HEK293T (cell line): ENCODE data around the gene PLA2G2A.

ENCODE experiments used
- CTCF ChIA-PET: fragments of 350-600 bp; formaldehyde crosslinking; extraction: SDS; loops from one replicate; lab custom pipeline; 2021; ENCODE audit warnings: antibody characterized with exemption, inconsistent platforms; lab: Yijun Ruan, JAX
- POLR2A ChIA-PET: fragments of 350-600 bp; formaldehyde crosslinking; extraction: SDS; loops from one replicate; lab custom pipeline; 2020; ENCODE audit warnings: antibody characterized with exemption, inconsistent platforms; lab: Yijun Ruan, JAX
- DNase-seq: peaks from one replicate; pipeline ENCODE4 v3.0.0; 2012; ENCODE audit warnings: mixed read lengths; ENCODE audit errors: extremely low spot score
- ARNT ChIP-seq: fragments of 450-650 bp; IDR thresholded peaks from 2 replicates; pipeline ENCODE4 v1.6.1; 2017; ENCODE audit warnings: mild to moderate bottlenecking
- BHLHE40 ChIP-seq: fragments of 450-650 bp; IDR thresholded peaks from 2 replicates; pipeline ENCODE4 v1.6.1; 2016; ENCODE audit warnings: mild to moderate bottlenecking, moderate library complexity, borderline replicate concordance
- CTBP1 ChIP-seq: fragments of 450-650 bp; IDR thresholded peaks from 2 replicates; pipeline ENCODE4 v1.6.1; 2016; ENCODE audit warnings: borderline replicate concordance
- ELF4 ChIP-seq: fragments of 450-650 bp; IDR thresholded peaks from 2 replicates; pipeline ENCODE4 v1.6.1; 2017; ENCODE audit warnings: antibody characterized with exemption
- FOXA1 ChIP-seq: fragments of 450-650 bp; IDR thresholded peaks from 2 replicates; pipeline ENCODE4 v1.6.1; 2016; ENCODE audit warnings: mild to moderate bottlenecking
- FOXK2 ChIP-seq: fragments of 450-650 bp; IDR thresholded peaks from 2 replicates; pipeline ENCODE4 v1.6.1; 2016; ENCODE audit warnings: mild to moderate bottlenecking
- FOXM1 ChIP-seq: fragments of 450-650 bp; IDR thresholded peaks from 2 replicates; pipeline ENCODE4 v1.6.1; 2017; ENCODE audit warnings: mild to moderate bottlenecking, borderline replicate concordance
- HDGF ChIP-seq: fragments of 450-650 bp; IDR thresholded peaks from 2 replicates; pipeline ENCODE4 v1.6.1; 2017; ENCODE audit warnings: antibody characterized with exemption, borderline replicate concordance
- L3MBTL2 ChIP-seq: fragments of 450-650 bp; conservative IDR thresholded peaks from 2 replicates; pipeline ENCODE4 v1.6.1; 2016; ENCODE audit warnings: mild to moderate bottlenecking
- LEF1 ChIP-seq: fragments of 450-650 bp; IDR thresholded peaks from 2 replicates; pipeline ENCODE4 v1.6.1; 2017; ENCODE audit warnings: mild to moderate bottlenecking, borderline replicate concordance
- NFRKB ChIP-seq: fragments of 450-650 bp; IDR thresholded peaks from 2 replicates; pipeline ENCODE4 v1.6.1; 2016; ENCODE audit warnings: mild to moderate bottlenecking, moderate library complexity
- SP1 ChIP-seq: fragments of 450-650 bp; IDR thresholded peaks from 2 replicates; pipeline ENCODE4 v1.6.1; 2017
- SUZ12 ChIP-seq: fragments of 450-650 bp; IDR thresholded peaks from 2 replicates; pipeline ENCODE4 v1.6.1; 2016; ENCODE audit warnings: mild to moderate bottlenecking
- TARDBP ChIP-seq: fragments of 450-650 bp; IDR thresholded peaks from 2 replicates; pipeline ENCODE4 v1.6.1; 2016
- ZNF384 ChIP-seq: fragments of 450-650 bp; IDR thresholded peaks from 2 replicates; pipeline ENCODE4 v1.6.1; 2016
- TF ChIP-seq, protein P1 (sequence below): fragments of 450-650 bp; IDR thresholded peaks from 2 replicates; pipeline ENCODE4 v1.6.1; 2016

Gene PLA2G2A

GRCh38 chr1:19974822-19975416 is 4.5 kb downstream of the PLA2G2A start:
- POLR2A ChIA-PET: no interaction called here

DNA sequence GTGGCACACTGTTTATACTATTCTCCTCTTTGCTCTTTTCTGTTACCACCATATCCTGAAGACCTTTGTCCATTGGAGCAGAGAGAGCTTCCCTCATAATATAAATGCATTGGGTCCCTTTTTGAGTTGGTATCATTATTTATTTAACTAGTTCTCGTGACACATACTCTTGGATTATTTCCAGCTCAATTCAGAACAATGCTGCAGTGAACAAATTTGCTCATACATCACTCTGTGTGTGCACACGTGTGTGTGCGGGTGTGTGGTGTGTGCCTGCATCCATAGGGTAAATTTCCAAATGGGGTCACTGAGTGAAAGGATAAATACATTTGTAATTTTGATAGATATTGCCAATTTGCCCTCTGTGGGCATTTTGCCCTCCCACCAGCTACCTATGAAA is 5.8 kb downstream of the PLA2G2A start:
- POLR2A ChIA-PET: no interaction called here
- TF ChIP-seq, protein P1, sequence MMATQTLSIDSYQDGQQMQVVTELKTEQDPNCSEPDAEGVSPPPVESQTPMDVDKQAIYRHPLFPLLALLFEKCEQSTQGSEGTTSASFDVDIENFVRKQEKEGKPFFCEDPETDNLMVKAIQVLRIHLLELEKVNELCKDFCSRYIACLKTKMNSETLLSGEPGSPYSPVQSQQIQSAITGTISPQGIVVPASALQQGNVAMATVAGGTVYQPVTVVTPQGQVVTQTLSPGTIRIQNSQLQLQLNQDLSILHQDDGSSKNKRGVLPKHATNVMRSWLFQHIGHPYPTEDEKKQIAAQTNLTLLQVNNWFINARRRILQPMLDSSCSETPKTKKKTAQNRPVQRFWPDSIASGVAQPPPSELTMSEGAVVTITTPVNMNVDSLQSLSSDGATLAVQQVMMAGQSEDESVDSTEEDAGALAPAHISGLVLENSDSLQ: no peak
- TF ChIP-seq FOXA1 (no peak), SP1 (no peak), TARDBP (no peak), HDGF (no peak), BHLHE40 (no peak), SUZ12 (no peak)
- CTCF ChIA-PET: interaction anchor here (0.5 to 0.8 kb wide), 3 partner anchors 80 to 178 kb away, joined by 3 to 4 read pairs (median 3); no protein-coding TSS in a partner anchor
- DNase-seq: no peak

More at GRCh38 chr1:19974822-19975416, 4.5 kb downstream of the PLA2G2A start:
- TF ChIP-seq L3MBTL2 (no peak), ARNT (no peak), NFRKB (no peak)
- peak; percentile 80 for DNase-seq
- CTCF ChIA-PET: interaction anchor here (0.6 to 1.4 kb wide), 12 partner anchors 13 to 260 kb away, joined by 3 to 11 read pairs (median 4); no protein-coding TSS in a partner anchor

GRCh38 chr1:19971664-19972063 is 7.8 kb downstream of the PLA2G2A start:
- ChIA-PET POLR2A (no interaction called here), CTCF (no interaction called here)
- TF ChIP-seq ZNF384 (no peak), FOXM1 (no peak), FOXK2 (no peak), TARDBP (no peak), ELF4 (no peak), SUZ12 (no peak), CTBP1 (no peak), NFRKB (no peak), SP1 (no peak), HDGF (no peak), ARNT (no peak)
- TF ChIP-seq, protein P1: no peak
- DNase-seq: no peak

GRCh38 chr1:19969898-19970660 is 9.3 kb downstream of the PLA2G2A start:
- TF ChIP-seq SUZ12 (no peak), BHLHE40 (no peak), LEF1 (no peak), NFRKB (no peak), SP1 (no peak), FOXA1 (no peak), ARNT (no peak), TARDBP (no peak), L3MBTL2 (no peak), FOXM1 (no peak), CTBP1 (no peak), ZNF384 (no peak), ELF4 (no peak), FOXK2 (no peak), HDGF (no peak)
- TF ChIP-seq, protein P1: no peak
- ChIA-PET POLR2A (no interaction called here), CTCF (interaction anchor here (0.6 kb wide), 1 partner anchor 181 kb away, joined by 3 read pairs; no protein-coding TSS in a partner anchor)
- no peak for DNase-seq

DNA sequence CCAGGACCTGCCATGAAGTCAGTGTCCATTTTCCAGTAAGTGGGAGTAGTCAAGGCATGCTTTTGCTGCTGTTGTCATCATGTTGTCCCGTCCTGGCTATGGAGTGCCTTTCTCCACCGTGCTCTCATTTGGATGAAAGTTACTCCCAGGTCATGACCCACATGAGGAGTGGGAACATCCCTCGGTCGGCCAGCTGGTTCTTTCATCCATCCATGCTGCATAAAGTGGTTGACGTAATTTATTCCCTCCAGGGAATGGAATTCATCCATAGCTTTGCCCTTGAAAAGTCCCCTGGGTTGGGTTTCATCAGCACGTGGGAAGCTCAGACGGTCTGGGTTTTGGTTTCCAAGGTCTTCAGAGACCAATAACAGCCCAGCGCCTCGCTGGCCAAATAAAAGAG is 11.6 kb downstream of the PLA2G2A start:
- ChIA-PET POLR2A (no interaction called here), CTCF (no interaction called here)
- no peak for TF ChIP-seq FOXK2
- no peak for TF ChIP-seq FOXA1
- TF ChIP-seq L3MBTL2: no peak
- TF ChIP-seq ARNT: no peak
- no peak for TF ChIP-seq CTBP1
- TF ChIP-seq, protein P1: no peak
- TF ChIP-seq HDGF: no peak
- no peak for TF ChIP-seq FOXM1
- no peak for TF ChIP-seq SUZ12
- no peak for TF ChIP-seq ELF4
- TF ChIP-seq TARDBP: no peak
- TF ChIP-seq NFRKB: no peak
- TF ChIP-seq LEF1: no peak
- TF ChIP-seq ZNF384: no peak
- no peak for TF ChIP-seq SP1
- TF ChIP-seq BHLHE40: no peak
- DNase-seq: no peak
